K562 (cell line): ENCODE results near the gene LHFPL5.

Experiments
- FOSL1 ChIP-seq: fragments of 200-800 bp; sonication (Bioruptor generic); conservative IDR thresholded peaks from 2 replicates; pipeline ENCODE4 v1.6.1; 2016; ENCODE audit warnings: missing genetic modification characterization, missing compliant biosample characterization
- PHB ChIP-seq: fragments of 250-450 bp; sonication (Bioruptor Pico); IDR thresholded peaks from 2 replicates; pipeline ENCODE4 v1.5.0; 2021
- SMARCB1 ChIP-seq: IDR thresholded peaks from 2 replicates; pipeline ENCODE4 v1.6.1; 2011; ENCODE audit warnings: improper control_type of control experiment, low read depth; ENCODE audit not compliant: insufficient read length
- SMARCE1 ChIP-seq: fragments of 450-650 bp; IDR thresholded peaks from 2 replicates; pipeline ENCODE4 v1.7.1; 2016; ENCODE audit warnings: mild to moderate bottlenecking
- ZBTB26 ChIP-seq: fragments of 450-650 bp; formaldehyde crosslinking; IDR thresholded peaks from 2 replicates; pipeline ENCODE4 v1.4.0; 2022; ENCODE audit warnings: missing genetic modification characterization
- ZBTB43 ChIP-seq: sonication (generic); formaldehyde crosslinking; IDR thresholded peaks from 2 replicates; pipeline ENCODE4 v1.8.0; 2023; ENCODE audit warnings: mild to moderate bottlenecking, missing genetic modification reagents
- ZNF239 ChIP-seq: fragments of 250-450 bp; sonication (Bioruptor Pico); IDR thresholded peaks from 2 replicates; pipeline ENCODE4 v1.4.0; 2020; ENCODE audit warnings: mild to moderate bottlenecking
- ZNF311 ChIP-seq: fragments of 250-450 bp; sonication (Bioruptor Pico); IDR thresholded peaks from 2 replicates; pipeline ENCODE4 v1.4.0; 2020; ENCODE audit warnings: mild to moderate bottlenecking, moderate library complexity

DNA sequence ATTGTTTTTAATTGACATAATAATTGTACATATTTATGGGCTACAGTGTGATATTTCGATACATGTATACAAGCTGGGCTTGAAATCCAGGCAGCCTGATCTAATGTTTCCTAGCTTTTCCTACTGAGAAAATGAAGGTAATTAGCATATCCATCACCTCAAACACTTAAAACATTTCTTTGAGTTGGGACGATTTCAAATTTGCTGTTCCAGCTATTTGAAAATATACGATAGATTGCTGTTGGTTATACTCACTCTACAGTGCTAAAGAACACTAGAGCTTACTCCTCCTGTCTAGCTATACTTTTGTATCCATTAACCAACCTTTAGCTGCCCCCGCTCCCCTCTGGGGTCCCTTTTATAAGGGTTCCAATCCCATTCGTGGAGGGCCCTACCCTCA lies 4.7 kb downstream of the LHFPL5 start:
- no peak for TF ChIP-seq SMARCB1
- TF ChIP-seq SMARCE1 = no peak
- TF ChIP-seq ZNF311 (CRISPR knock-in tag) = no peak
- no peak for TF ChIP-seq ZNF239 (CRISPR knock-in tag)
- no peak for TF ChIP-seq FOSL1 (tag)
- TF ChIP-seq PHB (CRISPR knock-in tag) = no peak
- TF ChIP-seq ZBTB26 = no peak
- no peak for TF ChIP-seq ZBTB43 (CRISPR knock-in tag)
